HG03565 (cell line): ENCODE results near the gene AMBP.

Experiments
- ATAC-seq: cut with Tn5 transposase; IDR thresholded peaks from one replicate; pipeline ENCODE4 v1.9.1; 2021; ENCODE audit warnings: mild to moderate bottlenecking, moderate library complexity; ENCODE audit not compliant: unreplicated experiment

AMBP gene

GRCh38 chr9:114034196-114034595, 43.9 kb downstream of the AMBP start:
- no peak for ATAC-seq

GRCh38 chr9:114033397-114034103, 44.5 kb downstream of the AMBP start:
- no peak for ATAC-seq

- ATAC-seq: no peak
These were observed 45.9 kb downstream of the AMBP start for GRCh38 chr9:114031948-114032840.

- ATAC-seq: no peak
These were observed 47.0 kb downstream of the AMBP start for GRCh38 chr9:114031037-114031630.

- no peak for ATAC-seq
These were observed 47.7 kb downstream of the AMBP start for GRCh38 chr9:114030364-114030763.

- no peak for ATAC-seq
These were observed 48.6 kb downstream of the AMBP start for GRCh38 chr9:114029311-114030170.

GRCh38 chr9:114028646-114029045, 49.5 kb downstream of the AMBP start:
- ATAC-seq: no peak

- no peak for ATAC-seq
These were observed 50.1 kb downstream of the AMBP start for GRCh38 chr9:114027863-114028465.

- no peak for ATAC-seq
These were observed 50.8 kb downstream of the AMBP start for GRCh38 chr9:114027159-114027862.

GRCh38 chr9:114026335-114026734, 51.8 kb downstream of the AMBP start:
- no peak for ATAC-seq

- ATAC-seq: no peak
These were observed 52.3 kb downstream of the AMBP start for GRCh38 chr9:114025760-114026159.

- no peak for ATAC-seq
These were observed 52.8 kb downstream of the AMBP start for GRCh38 chr9:114025196-114025753.

GRCh38 chr9:114023961-114024360, 54.1 kb downstream of the AMBP start:
- no peak for ATAC-seq

GRCh38 chr9:114021578-114021977, 56.5 kb downstream of the AMBP start:
- ATAC-seq: no peak

GRCh38 chr9:114017741-114018715, 60.1 kb downstream of the AMBP start:
- ATAC-seq: no peak

- no peak for ATAC-seq
These were observed 61.3 kb downstream of the AMBP start for GRCh38 chr9:114016629-114017423.

GRCh38 chr9:114016101-114016500, 62.0 kb downstream of the AMBP start:
- no peak for ATAC-seq
